ENCODE data around the gene PACS1.

DNA sequence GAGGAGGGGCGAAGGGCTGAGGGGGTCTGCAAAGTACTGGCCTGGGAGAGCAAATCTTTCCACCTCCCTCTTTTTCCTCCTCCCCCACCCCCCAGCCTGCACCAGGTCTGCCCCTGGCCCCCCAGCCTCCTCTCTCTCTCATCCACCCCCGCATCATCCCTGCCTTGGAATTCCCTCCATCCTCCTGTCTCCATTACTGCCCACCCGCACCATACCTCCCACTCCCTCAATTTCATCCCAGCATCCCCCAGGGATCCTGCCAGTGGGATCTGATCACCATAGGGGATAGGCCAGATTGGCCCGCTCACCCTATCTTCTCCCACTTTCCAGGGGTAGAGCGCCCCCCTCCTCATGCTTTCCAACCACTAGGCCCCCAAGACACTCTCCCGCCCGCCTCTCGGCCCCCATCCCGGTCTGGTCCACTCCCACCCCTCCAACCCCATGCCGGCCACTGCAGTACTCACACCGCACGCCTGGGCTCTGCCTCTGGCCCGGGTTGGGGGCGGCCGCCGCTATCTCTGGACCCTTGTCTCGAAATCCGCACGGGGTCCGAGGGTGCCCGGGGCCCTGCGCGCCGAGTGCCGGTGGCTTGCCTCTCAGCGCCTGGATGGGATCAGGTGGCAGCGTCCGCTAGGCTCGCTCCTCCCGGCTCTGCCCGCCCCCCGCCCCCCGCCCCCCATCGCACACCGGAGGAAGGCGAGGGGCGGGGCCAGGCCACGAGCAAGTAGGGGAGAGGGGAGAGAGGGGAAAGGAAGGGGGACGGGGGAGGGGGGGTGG lies 21.3 kb upstream of the PACS1 start, which contains the start of gene GAL3ST3:
- TF ChIP-seq POLR2AphosphoS5 (IDR thresholded peaks at IDR 0.05), result no peak
- no peak for TF ChIP-seq POLR2A (IDR thresholded peaks at IDR 0.05; ENCODE audit: low read depth)
